SK-N-SH (cell line): Measurements from ENCODE around the gene CCL27. TPM values are rescaled to one million over a fixed set of nuclear protein-coding genes. Genes with fewer than 3 reads are reported as not detected.
A peak's percentile ranks its signal among the peaks of the same experiment; 100 is the strongest.

Experiments used
- CTCF ChIA-PET: fragments of 300-600, 350-600 bp; formaldehyde crosslinking; extraction: SDS; loops from one replicate; lab custom pipeline; 2021; lab: Yijun Ruan, JAX
- POLR2A ChIA-PET: fragments of 350-600 bp; sonication (Branson Sonifier 250); formaldehyde crosslinking; extraction: SDS; loops from one replicate; lab custom pipeline; 2020; ENCODE audit warnings: antibody characterized with exemption, inconsistent platforms; lab: Yijun Ruan, JAX
- DNase-seq: peaks from one replicate; pipeline ENCODE4 v3.0.0; 2012
- H2AFZ ChIP-seq: fragments of 200-600 bp; sonication (generic); 2 replicates; pipeline ENCODE4 v1.8.1; 2016; ENCODE audit warnings: antibody characterized with exemption, mild to moderate bottlenecking, low read depth
- H3F3A ChIP-seq: fragments of 200-600 bp; sonication (generic); replicated peaks from 2 replicates; pipeline ENCODE3; 2016; ENCODE audit warnings: antibody characterized with exemption, mild to moderate bottlenecking; ENCODE audit not compliant: insufficient read depth
- H3K27ac ChIP-seq, 2 experiments: fragments of 200-500 bp in 1 of 2; fragments of 200-600 bp in 1 of 2; sonication (Bioruptor generic) in 1 of 2; sonication (generic), shearing (Covaris generic) in 1 of 2; 2 replicates each; pipeline versions ENCODE4 v1.5.1 to v1.6.1; 2014 to 2016; ENCODE audit warnings: low read depth in 2 of 2, inconsistent platforms in 1 of 2, low read length in 1 of 2, mild to moderate bottlenecking in 1 of 2, mixed read lengths in 1 of 2
- H3K27me3 ChIP-seq: fragments of 200-600 bp; sonication (generic), shearing (Covaris generic); 2 replicates; pipeline ENCODE4 v1.6.1; 2016; ENCODE audit warnings: mixed run types; ENCODE audit not compliant: insufficient read depth
- H3K36me3 ChIP-seq, 2 experiments: fragments of 200-500 bp in 1 of 2; fragments of 200-600 bp in 1 of 2; sonication (Bioruptor generic) in 1 of 2; sonication (generic) in 1 of 2; replicated peaks in 1 of 2; 2 replicates each; pipeline versions ENCODE3 to v1.5.1; 2014 to 2016; ENCODE audit warnings: low read length in 1 of 2, mild to moderate bottlenecking in 1 of 2; ENCODE audit not compliant: insufficient read depth in 2 of 2, control insufficient read depth in 1 of 2
- H3K4me1 ChIP-seq, 2 experiments: fragments of 200-500 bp in 1 of 2; fragments of 200-600 bp in 1 of 2; sonication (Bioruptor generic) in 1 of 2; sonication (generic), shearing (Covaris generic) in 1 of 2; 2 replicates each; pipeline versions ENCODE4 v1.5.1 to v1.6.1; 2014 to 2016; ENCODE audit warnings: low read depth in 1 of 2, low read length in 1 of 2, mixed run types in 1 of 2; ENCODE audit not compliant: insufficient read depth in 2 of 2, control insufficient read depth in 1 of 2
- H3K4me2 ChIP-seq: fragments of 200-600 bp; sonication (generic), shearing (Covaris generic); 2 replicates; pipeline ENCODE4 v1.6.1; 2017; ENCODE audit warnings: mixed run types
- H3K4me3 ChIP-seq, 2 experiments: fragments of 200-500 bp in 1 of 2; fragments of 200-600 bp in 1 of 2; sonication (Bioruptor generic) in 1 of 2; sonication (generic), shearing (Covaris generic) in 1 of 2; 2 replicates each; pipeline versions ENCODE4 v1.5.1 to v1.8.1; 2014 to 2016; ENCODE audit warnings: low read depth in 2 of 2, inconsistent platforms in 1 of 2, low read length in 1 of 2, mild to moderate bottlenecking in 1 of 2, mixed read lengths in 1 of 2, moderate library complexity in 1 of 2
- H3K79me2 ChIP-seq: fragments of 200-600 bp; sonication (generic); 2 replicates; pipeline ENCODE4 v1.8.1; 2017; ENCODE audit warnings: mild to moderate bottlenecking; ENCODE audit not compliant: insufficient read depth
- H3K9ac ChIP-seq: fragments of 200-600 bp; sonication (generic); 2 replicates; pipeline ENCODE4 v1.6.1; 2017; ENCODE audit warnings: mixed run types
- H3K9me2 ChIP-seq: fragments of 200-600 bp; sonication (generic); 2 replicates; pipeline ENCODE4 v1.6.1; 2017; ENCODE audit warnings: mixed run types
- H3K9me3 ChIP-seq: fragments of 200-600 bp; sonication (generic); 2 replicates; pipeline ENCODE4 v1.6.1; 2017; ENCODE audit warnings: mixed run types, mild to moderate bottlenecking, moderate library complexity
- H4K20me1 ChIP-seq: fragments of 200-600 bp; sonication (generic); 2 replicates; pipeline ENCODE4 v1.6.1; 2017; ENCODE audit warnings: mild to moderate bottlenecking, mixed run types; ENCODE audit not compliant: insufficient read depth
- CHD2 ChIP-seq: fragments of 150-350 bp; IDR thresholded peaks from 2 replicates; pipeline ENCODE4 v1.6.1; 2018; ENCODE audit warnings: low read length; ENCODE audit not compliant: partially characterized antibody
- FOSL2 ChIP-seq: IDR thresholded peaks from 2 replicates; pipeline ENCODE4 v1.4.0; 2012; ENCODE audit warnings: low read depth, mild to moderate bottlenecking, moderate library complexity, borderline replicate concordance
- FOXJ3 ChIP-seq: sonication (generic); formaldehyde crosslinking; IDR thresholded peaks from 2 replicates; pipeline ENCODE4 v1.5.1; 2020; ENCODE audit warnings: mild to moderate bottlenecking, missing genetic modification reagents
- MXI1 ChIP-seq: IDR thresholded peaks from 2 replicates; pipeline ENCODE4 v1.6.1; 2012; ENCODE audit warnings: mild to moderate bottlenecking, low read depth, low read length, improper control_type of control experiment
- NFIC ChIP-seq: IDR thresholded peaks from 2 replicates; pipeline ENCODE4 v1.4.0; 2012; ENCODE audit warnings: borderline replicate concordance
- RAD21 ChIP-seq: IDR thresholded peaks from 2 replicates; pipeline ENCODE4 v1.6.1; 2012; ENCODE audit warnings: mild to moderate bottlenecking, low read length
- RXRA ChIP-seq: IDR thresholded peaks from 2 replicates; pipeline ENCODE4 v1.4.0; 2012; ENCODE audit warnings: low read depth, mild to moderate bottlenecking, borderline replicate concordance
- SMC3 ChIP-seq: IDR thresholded peaks from 2 replicates; pipeline ENCODE4 v1.6.1; 2012; ENCODE audit warnings: low read depth, low read length, improper control_type of control experiment
- WGBS: methylation state at CpG from one replicate; pipeline ENCODE4 v1.1.6; 2017; ENCODE audit warnings: low lambda C conversion rate; 5-methylcytosine and 5-hydroxymethylcytosine counted together
- polyA plus RNA-seq, 3 experiments: library from polyadenylated mRNA; depleted of rRNA; stranded (reverse); fragments of >200 nt; gene quantifications; 2 replicates each; pipeline ENCODE4 v1.2.3, GENCODE V29; 2012
- TF ChIP-seq, protein P1 (sequence below): fragments of 200-600 bp; sonication (generic); IDR thresholded peaks from 2 replicates; pipeline ENCODE4 v1.6.1; 2017; ENCODE audit warnings: antibody characterized with exemption, mild to moderate bottlenecking, moderate library complexity
- TF ChIP-seq, protein P2 (sequence below): IDR thresholded peaks from 2 replicates; pipeline ENCODE4 v1.4.0; 2012; ENCODE audit warnings: low read depth
- TF ChIP-seq, protein P3 (sequence below): IDR thresholded peaks from 2 replicates; pipeline ENCODE4 v1.4.0; 2012; ENCODE audit warnings: low read depth, borderline replicate concordance

CCL27 gene
- polyA plus RNA-seq, 1 of the 3 experiments (the other 2 are of a cell fraction), result not detected

DNA sequence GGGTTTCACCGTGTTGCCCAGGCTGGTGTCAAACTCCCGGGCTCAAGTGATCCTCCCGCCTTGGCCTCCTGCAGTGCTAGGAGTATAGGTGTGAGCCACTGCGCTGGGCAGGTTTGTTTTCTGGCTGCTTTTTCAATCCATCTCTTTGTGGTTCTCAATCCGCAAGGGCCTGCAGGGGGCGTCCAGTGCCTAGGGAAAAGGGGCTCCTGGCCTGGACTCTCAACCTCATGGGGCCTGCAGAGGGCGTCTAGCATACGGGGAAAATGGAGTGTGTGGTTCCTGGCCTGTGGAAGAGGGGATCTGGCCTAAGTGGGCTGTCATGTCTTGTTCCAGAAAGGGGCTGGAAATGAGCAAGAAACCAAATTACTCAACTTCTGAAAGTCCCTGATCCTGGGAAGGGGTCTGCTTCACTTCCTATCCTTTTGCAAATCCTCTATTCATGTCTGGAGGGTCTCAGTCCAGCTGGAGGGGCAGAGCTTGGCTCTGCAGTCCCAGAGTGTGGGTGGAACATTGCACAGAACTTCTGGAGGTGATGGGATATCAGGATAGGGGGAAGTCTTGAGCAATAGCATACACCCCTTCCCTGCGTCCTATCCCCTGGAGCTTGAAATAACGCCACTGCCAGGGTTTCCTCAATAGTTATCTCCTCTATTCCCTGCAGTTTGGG is 12.7 kb upstream of the CCL27 start:
- H4K20me1 ChIP-seq, result no peaks in the 10 kb centered on the region
- H3K4me3 ChIP-seq, result peak overlapping the region in 1 of 2 experiments; percentile 11; a peak in 1 of 4 replicates
- H2AFZ ChIP-seq, result no peak overlapping the region
- no peak overlapping the region for H3K4me2 ChIP-seq
- no peaks in the 10 kb centered on the region for H3K9me3 ChIP-seq
- no peak overlapping the region for H3K27ac ChIP-seq
- H3K9me2 ChIP-seq, result no peaks in the 10 kb centered on the region
- H3F3A ChIP-seq, result no peaks in the 10 kb centered on the region
- no peaks in the 10 kb centered on the region for H3K27me3 ChIP-seq
- H3K79me2 ChIP-seq, result no peaks in the 10 kb centered on the region
- no peaks in the 10 kb centered on the region for H3K4me1 ChIP-seq
- TF ChIP-seq SMC3, result peak; percentile 70
- no peak for TF ChIP-seq CHD2
- no peak for TF ChIP-seq NFIC
- TF ChIP-seq, protein P1, sequence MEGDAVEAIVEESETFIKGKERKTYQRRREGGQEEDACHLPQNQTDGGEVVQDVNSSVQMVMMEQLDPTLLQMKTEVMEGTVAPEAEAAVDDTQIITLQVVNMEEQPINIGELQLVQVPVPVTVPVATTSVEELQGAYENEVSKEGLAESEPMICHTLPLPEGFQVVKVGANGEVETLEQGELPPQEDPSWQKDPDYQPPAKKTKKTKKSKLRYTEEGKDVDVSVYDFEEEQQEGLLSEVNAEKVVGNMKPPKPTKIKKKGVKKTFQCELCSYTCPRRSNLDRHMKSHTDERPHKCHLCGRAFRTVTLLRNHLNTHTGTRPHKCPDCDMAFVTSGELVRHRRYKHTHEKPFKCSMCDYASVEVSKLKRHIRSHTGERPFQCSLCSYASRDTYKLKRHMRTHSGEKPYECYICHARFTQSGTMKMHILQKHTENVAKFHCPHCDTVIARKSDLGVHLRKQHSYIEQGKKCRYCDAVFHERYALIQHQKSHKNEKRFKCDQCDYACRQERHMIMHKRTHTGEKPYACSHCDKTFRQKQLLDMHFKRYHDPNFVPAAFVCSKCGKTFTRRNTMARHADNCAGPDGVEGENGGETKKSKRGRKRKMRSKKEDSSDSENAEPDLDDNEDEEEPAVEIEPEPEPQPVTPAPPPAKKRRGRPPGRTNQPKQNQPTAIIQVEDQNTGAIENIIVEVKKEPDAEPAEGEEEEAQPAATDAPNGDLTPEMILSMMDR, result peak; percentile 70
- no peak for TF ChIP-seq RXRA
- TF ChIP-seq RAD21, result peak; percentile 83
- 62% methylated on average over 10 of the region's 10 CpGs for WGBS
- H3K36me3 ChIP-seq, result no peaks in the 10 kb centered on the region
- DNase-seq, result peak; percentile 84
- ChIA-PET CTCF (interaction anchor here (0.7 to 5.7 kb wide), 21 partner anchors 10 to 319 kb away, joined by 3 to 57 read pairs (median 4); partner anchors contain the start of genes CCL19, CCL21, DCTN3 and GALT), POLR2A (no interaction called here)
- H3K9ac ChIP-seq, result no peak overlapping the region

DNA sequence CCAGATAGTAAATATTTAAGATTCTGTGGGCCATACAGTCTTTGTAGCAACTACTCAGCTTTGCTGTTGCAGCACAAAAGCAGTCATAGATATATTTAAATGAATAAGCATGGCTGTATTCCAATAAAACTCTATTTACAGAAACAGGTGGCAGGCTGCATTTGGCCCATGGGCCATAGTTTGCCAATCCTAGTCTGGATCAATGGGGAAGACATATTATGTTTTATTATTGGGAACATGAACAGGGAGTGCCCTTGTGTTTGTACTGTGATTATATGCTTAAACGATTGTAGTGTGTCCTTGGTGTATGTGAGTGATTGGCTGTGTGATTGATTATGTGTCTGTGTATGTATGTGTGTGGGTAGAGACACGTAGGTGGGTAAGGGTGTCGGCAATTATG is 12.0 kb upstream of the CCL27 start:
- Histone ChIP-seq H3K27me3 (no peaks in the 10 kb centered on the region), H2AFZ (no peak overlapping the region), H3K27ac (no peak overlapping the region), H3K9me3 (no peaks in the 10 kb centered on the region), H3K4me3 (no peak overlapping the region), H4K20me1 (no peaks in the 10 kb centered on the region), H3K79me2 (no peaks in the 10 kb centered on the region), H3K9me2 (no peaks in the 10 kb centered on the region), H3K4me1 (no peaks in the 10 kb centered on the region), H3K36me3 (no peaks in the 10 kb centered on the region), H3K9ac (no peak overlapping the region), H3F3A (no peaks in the 10 kb centered on the region), H3K4me2 (no peak overlapping the region)
- CTCF ChIA-PET, result interaction anchor here (0.7 to 5.7 kb wide), 12 partner anchors 11 to 320 kb away, joined by 3 to 57 read pairs (median 4); partner anchors contain the start of genes CCL19, CCL21, DCTN3 and GALT
- POLR2A ChIA-PET, result no interaction called here
- 75% methylated on average over 3 of the region's 3 CpGs for WGBS
- no peak for TF ChIP-seq FOSL2
- TF ChIP-seq, protein P2, sequence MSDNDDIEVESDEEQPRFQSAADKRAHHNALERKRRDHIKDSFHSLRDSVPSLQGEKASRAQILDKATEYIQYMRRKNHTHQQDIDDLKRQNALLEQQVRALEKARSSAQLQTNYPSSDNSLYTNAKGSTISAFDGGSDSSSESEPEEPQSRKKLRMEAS, result no peak
- TF ChIP-seq SMC3, result no peak
- TF ChIP-seq, protein P3, sequence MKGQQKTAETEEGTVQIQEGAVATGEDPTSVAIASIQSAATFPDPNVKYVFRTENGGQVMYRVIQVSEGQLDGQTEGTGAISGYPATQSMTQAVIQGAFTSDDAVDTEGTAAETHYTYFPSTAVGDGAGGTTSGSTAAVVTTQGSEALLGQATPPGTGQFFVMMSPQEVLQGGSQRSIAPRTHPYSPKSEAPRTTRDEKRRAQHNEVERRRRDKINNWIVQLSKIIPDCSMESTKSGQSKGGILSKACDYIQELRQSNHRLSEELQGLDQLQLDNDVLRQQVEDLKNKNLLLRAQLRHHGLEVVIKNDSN, result no peak
- TF ChIP-seq FOXJ3 (CRISPR knock-in tag), result no peak
- no peak for TF ChIP-seq MXI1
- no peak for DNase-seq
